ENCODE data around the gene GFER. TPM values are rescaled to one million over a fixed set of nuclear protein-coding genes. Genes with fewer than 3 reads are reported as not detected.

GFER gene
- total RNA-seq, 1 experiment from 2014 or later, result 58.5 TPM

DNA sequence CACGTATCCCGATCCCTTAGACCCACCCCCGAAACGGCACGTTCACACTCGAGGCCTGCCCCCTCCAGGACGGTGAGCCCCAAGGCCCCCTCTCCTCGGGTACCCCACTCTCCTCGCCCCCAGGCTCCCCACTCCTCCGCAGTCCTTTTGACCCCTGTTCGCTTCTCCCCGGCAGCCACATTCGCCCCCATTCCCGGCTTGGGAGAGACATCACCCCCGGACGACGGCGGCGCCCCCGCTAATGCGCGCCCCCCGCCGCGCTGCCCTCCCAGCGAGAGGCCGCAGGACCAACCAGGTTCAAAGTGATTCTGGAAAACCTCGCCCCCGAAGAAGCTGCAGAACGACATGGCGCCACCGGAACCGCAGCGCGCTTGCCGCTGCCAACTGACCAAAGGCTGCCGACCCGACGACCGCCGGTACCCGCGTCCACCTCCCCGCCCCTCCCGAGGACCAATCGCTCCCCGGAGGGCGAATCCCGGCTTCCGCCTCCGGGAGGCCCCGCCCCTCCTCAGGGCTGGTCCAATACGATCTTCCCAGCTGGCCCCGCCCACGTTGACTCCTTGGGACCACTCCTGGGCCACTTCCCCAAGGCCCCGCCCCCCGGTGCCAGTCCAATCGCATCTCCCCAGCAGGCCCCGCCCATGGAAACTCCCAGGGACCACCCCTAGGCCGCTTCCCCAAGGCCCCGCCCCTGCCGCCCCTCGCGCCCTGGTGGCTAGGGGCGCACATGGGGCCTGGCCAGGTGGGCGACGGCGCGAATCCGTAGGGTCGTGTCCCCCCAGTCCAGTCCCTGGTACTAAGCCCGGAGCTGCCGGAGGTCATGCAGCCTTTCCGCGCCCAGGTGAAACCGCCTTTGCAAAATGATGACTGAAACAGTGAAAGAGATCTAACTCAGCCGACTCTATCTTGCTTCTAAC is 40.9 kb upstream of the GFER start, which contains the start of gene MSRB1 (continued):
- TF ChIP-seq, protein P1, sequence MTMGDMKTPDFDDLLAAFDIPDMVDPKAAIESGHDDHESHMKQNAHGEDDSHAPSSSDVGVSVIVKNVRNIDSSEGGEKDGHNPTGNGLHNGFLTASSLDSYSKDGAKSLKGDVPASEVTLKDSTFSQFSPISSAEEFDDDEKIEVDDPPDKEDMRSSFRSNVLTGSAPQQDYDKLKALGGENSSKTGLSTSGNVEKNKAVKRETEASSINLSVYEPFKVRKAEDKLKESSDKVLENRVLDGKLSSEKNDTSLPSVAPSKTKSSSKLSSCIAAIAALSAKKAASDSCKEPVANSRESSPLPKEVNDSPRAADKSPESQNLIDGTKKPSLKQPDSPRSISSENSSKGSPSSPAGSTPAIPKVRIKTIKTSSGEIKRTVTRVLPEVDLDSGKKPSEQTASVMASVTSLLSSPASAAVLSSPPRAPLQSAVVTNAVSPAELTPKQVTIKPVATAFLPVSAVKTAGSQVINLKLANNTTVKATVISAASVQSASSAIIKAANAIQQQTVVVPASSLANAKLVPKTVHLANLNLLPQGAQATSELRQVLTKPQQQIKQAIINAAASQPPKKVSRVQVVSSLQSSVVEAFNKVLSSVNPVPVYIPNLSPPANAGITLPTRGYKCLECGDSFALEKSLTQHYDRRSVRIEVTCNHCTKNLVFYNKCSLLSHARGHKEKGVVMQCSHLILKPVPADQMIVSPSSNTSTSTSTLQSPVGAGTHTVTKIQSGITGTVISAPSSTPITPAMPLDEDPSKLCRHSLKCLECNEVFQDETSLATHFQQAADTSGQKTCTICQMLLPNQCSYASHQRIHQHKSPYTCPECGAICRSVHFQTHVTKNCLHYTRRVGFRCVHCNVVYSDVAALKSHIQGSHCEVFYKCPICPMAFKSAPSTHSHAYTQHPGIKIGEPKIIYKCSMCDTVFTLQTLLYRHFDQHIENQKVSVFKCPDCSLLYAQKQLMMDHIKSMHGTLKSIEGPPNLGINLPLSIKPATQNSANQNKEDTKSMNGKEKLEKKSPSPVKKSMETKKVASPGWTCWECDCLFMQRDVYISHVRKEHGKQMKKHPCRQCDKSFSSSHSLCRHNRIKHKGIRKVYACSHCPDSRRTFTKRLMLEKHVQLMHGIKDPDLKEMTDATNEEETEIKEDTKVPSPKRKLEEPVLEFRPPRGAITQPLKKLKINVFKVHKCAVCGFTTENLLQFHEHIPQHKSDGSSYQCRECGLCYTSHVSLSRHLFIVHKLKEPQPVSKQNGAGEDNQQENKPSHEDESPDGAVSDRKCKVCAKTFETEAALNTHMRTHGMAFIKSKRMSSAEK (CRISPR knock-in tag; IDR thresholded peaks at IDR 0.05; ENCODE audit: borderline replicate concordance), result no peak
- TF ChIP-seq IRF2 (CRISPR knock-in tag; IDR thresholded peaks at IDR 0.05; ENCODE audit: borderline replicate concordance, low read depth) (no peak), CREM (CRISPR knock-in tag; IDR thresholded peaks at IDR 0.05) (0 out of 2 replicates have a peak, but pooled peaks have one; percentile 38), ZBTB21 (CRISPR knock-in tag; IDR thresholded peaks at IDR 0.05; ENCODE audit: borderline replicate concordance) (peak; percentile 78; the same call in 1 of the 2 replicates)
- TF ChIP-seq, protein P2, sequence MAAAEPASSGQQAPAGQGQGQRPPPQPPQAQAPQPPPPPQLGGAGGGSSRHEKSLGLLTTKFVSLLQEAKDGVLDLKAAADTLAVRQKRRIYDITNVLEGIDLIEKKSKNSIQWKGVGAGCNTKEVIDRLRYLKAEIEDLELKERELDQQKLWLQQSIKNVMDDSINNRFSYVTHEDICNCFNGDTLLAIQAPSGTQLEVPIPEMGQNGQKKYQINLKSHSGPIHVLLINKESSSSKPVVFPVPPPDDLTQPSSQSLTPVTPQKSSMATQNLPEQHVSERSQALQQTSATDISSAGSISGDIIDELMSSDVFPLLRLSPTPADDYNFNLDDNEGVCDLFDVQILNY (CRISPR knock-in tag; IDR thresholded peaks at IDR 0.05), result 0 out of 2 replicates have a peak, but pooled peaks have one; percentile 34
- TF ChIP-seq, protein P3, sequence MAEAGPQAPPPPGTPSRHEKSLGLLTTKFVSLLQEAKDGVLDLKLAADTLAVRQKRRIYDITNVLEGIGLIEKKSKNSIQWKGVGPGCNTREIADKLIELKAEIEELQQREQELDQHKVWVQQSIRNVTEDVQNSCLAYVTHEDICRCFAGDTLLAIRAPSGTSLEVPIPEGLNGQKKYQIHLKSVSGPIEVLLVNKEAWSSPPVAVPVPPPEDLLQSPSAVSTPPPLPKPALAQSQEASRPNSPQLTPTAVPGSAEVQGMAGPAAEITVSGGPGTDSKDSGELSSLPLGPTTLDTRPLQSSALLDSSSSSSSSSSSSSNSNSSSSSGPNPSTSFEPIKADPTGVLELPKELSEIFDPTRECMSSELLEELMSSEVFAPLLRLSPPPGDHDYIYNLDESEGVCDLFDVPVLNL (CRISPR knock-in tag; IDR thresholded peaks at IDR 0.05; ENCODE audit: borderline replicate concordance, low read depth), result no peak

DNA sequence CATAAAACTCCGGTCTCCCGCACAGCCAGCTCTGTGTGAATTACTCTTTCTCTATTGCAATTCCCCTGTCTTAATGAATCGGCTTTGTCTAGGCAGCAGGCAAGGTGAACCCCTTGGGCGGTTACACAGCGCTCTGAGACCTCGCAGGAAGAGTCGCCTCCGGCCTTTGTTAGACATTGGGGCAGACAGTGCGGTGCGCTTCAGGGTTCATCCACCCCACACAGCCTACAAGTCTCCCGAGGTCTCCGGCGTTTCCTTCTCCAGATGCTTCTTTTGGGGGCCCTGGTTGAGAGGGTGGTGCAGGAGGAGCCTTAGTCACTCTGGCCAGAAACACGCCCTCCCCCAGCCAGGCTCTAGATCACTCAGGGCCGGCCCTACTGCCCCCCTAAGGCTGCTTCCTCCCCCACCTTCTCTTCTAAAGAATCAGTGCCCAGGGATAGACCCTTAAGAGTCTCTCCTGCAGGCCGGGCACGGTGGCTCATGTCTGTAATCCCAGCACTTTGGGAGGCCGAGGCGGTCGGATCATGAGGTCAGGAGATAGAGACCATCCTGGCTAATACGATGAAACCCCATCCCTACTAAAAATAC is 39.3 kb upstream of the GFER start:
- DNase-seq (ENCODE audit: low spot score), result no peak
- CTCF ChIA-PET, result interaction anchor here (0.6 to 0.8 kb wide), 2 partner anchors 59 to 1419 kb away, joined by 3 read pairs; no protein-coding TSS in a partner anchor
- Mint-ChIP-seq H3K27me3 (ENCODE audit: low read depth) (peaks cover 16% of the 10 kb centered on the region), H3K9me3 (no peaks in the 10 kb centered on the region), H3K27ac (no peak overlapping the region), H3K4me1 (peaks cover 22% of the 10 kb centered on the region), H3K4me3 (peak overlapping the region; percentile 87), H3K36me3 (no peaks in the 10 kb centered on the region)
- TF ChIP-seq MXD4 (CRISPR knock-in tag; IDR thresholded peaks at IDR 0.05; ENCODE audit: borderline replicate concordance) (no peak), SP1 (CRISPR knock-in tag; conservative IDR thresholded peaks at IDR 0.05) (no peak), CBFB (CRISPR knock-in tag; IDR thresholded peaks at IDR 0.05; ENCODE audit: low read depth) (no peak), SOX15 (CRISPR knock-in tag; IDR thresholded peaks at IDR 0.05) (no peak), ZNF263 (CRISPR knock-in tag; IDR thresholded peaks at IDR 0.05; ENCODE audit: low read depth) (no peak), TP53 (CRISPR knock-in tag; IDR thresholded peaks at IDR 0.05) (no peak)
- TF ChIP-seq, protein P4, sequence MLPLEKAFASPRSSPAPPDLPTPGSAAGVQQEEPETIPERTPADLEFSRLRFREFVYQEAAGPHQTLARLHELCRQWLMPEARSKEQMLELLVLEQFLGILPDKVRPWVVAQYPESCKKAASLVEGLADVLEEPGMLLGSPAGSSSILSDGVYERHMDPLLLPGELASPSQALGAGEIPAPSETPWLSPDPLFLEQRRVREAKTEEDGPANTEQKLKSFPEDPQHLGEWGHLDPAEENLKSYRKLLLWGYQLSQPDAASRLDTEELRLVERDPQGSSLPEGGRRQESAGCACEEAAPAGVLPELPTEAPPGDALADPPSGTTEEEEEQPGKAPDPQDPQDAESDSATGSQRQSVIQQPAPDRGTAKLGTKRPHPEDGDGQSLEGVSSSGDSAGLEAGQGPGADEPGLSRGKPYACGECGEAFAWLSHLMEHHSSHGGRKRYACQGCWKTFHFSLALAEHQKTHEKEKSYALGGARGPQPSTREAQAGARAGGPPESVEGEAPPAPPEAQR (CRISPR knock-in tag; IDR thresholded peaks at IDR 0.05), result no peak
- TF ChIP-seq, protein P5, sequence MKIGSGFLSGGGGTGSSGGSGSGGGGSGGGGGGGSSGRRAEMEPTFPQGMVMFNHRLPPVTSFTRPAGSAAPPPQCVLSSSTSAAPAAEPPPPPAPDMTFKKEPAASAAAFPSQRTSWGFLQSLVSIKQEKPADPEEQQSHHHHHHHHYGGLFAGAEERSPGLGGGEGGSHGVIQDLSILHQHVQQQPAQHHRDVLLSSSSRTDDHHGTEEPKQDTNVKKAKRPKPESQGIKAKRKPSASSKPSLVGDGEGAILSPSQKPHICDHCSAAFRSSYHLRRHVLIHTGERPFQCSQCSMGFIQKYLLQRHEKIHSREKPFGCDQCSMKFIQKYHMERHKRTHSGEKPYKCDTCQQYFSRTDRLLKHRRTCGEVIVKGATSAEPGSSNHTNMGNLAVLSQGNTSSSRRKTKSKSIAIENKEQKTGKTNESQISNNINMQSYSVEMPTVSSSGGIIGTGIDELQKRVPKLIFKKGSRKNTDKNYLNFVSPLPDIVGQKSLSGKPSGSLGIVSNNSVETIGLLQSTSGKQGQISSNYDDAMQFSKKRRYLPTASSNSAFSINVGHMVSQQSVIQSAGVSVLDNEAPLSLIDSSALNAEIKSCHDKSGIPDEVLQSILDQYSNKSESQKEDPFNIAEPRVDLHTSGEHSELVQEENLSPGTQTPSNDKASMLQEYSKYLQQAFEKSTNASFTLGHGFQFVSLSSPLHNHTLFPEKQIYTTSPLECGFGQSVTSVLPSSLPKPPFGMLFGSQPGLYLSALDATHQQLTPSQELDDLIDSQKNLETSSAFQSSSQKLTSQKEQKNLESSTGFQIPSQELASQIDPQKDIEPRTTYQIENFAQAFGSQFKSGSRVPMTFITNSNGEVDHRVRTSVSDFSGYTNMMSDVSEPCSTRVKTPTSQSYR (CRISPR knock-in tag; IDR thresholded peaks at IDR 0.05), result no peak
- POLR2A ChIA-PET, result interaction anchor here (1.7 kb wide), 1 partner anchor 16 kb away, joined by 5 read pairs; no protein-coding TSS in a partner anchor
- ATAC-seq, result no peak
